ENCODE measurements around the gene ALS2CL. TPM values are rescaled to one million over a fixed set of nuclear protein-coding genes. Genes with fewer than 3 reads are reported as not detected.

Gene ALS2CL
- total RNA-seq, 1 experiment from 2014 or later = 4.9 TPM

GRCh38 chr3:46714728-46715506 lies 21.4 kb upstream of the ALS2CL start:
- Histone ChIP-seq H2AK5ac (ENCODE audit: insufficient read length, low read length) (no peak overlapping the region), H3K27me3 (ENCODE audit: insufficient read depth, low read length) (no peaks in the 10 kb centered on the region), H2BK120ac (ENCODE audit: low read depth, low read length, poor library complexity, severe bottlenecking) (no peak overlapping the region), H4K20me1 (ENCODE audit: control insufficient read depth, insufficient read depth, insufficient read length) (no peaks in the 10 kb centered on the region), H3K4me2 (ENCODE audit: insufficient read depth, insufficient read length, low read length) (no peak overlapping the region), H3K79me1 (ENCODE audit: insufficient read depth, low read depth, low read length, poor library complexity, severe bottlenecking) (no peaks in the 10 kb centered on the region), H4K8ac (replicated peaks; ENCODE audit: insufficient read length, low read depth, low read length) (no peak overlapping the region), H3K4ac (ENCODE audit: low read depth, low read length) (no peak overlapping the region), H3K4me1 (ENCODE audit: insufficient read depth, low read length) (no peaks in the 10 kb centered on the region), H2BK20ac (ENCODE audit: low read depth, low read length, poor library complexity, severe bottlenecking) (no peak overlapping the region), H2BK5ac (ENCODE audit: insufficient read length, low read length) (no peak overlapping the region), H3K27ac (ENCODE audit: insufficient read length, low read depth, low read length) (no peak overlapping the region), H3K23me2 (ENCODE audit: insufficient read length, low read depth, low read length, poor library complexity, severe bottlenecking) (no peaks in the 10 kb centered on the region), H4K5ac (ENCODE audit: insufficient read length, low read depth, low read length) (no peak overlapping the region), H3K9ac (ENCODE audit: extremely low read depth, insufficient read length, low read length) (no peak overlapping the region), H3K9me3 (ENCODE audit: control insufficient read depth, low read depth, low read length) (no peaks in the 10 kb centered on the region), H3K14ac (ENCODE audit: insufficient read depth, low read length) (no peak overlapping the region), H3T11ph (ENCODE audit: low read length) (no peak overlapping the region), H4K91ac (ENCODE audit: insufficient read length, low read depth, low read length) (no peak overlapping the region), H2BK15ac (ENCODE audit: low read depth, low read length) (no peak overlapping the region), H3K79me2 (ENCODE audit: insufficient read depth, low read length) (no peaks in the 10 kb centered on the region), H2BK12ac (ENCODE audit: insufficient read length, low read depth, low read length) (no peak overlapping the region), H2AFZ (ENCODE audit: low read length) (no peak overlapping the region), H3K18ac (ENCODE audit: insufficient read length, low read depth, low read length) (no peak overlapping the region), H3K56ac (ENCODE audit: insufficient read length, low read depth, low read length) (no peak overlapping the region), H3K23ac (ENCODE audit: insufficient read length, low read depth, low read length) (no peak overlapping the region)
- H3K4me3 Mint-ChIP-seq = no peak overlapping the region; a peak in 1 of 5 replicates
- H3K9me3 Mint-ChIP-seq = no peaks in the 10 kb centered on the region
- H3K36me3 Mint-ChIP-seq (ENCODE audit: insufficient read depth in 1 of 3, low read depth in 3 of 3) = no peaks in the 10 kb centered on the region
- TF ChIP-seq CTCF (conservative IDR thresholded peaks at IDR 0.05) = no peak
- no CpG with 5 or more reads among the region's 10 CpGs for WGBS (ENCODE audit: extremely low coverage, insufficient read length, low lambda C conversion rate)
- peaks cover 5% of the 10 kb centered on the region in 2 experiments for H3K4me1 Mint-ChIP-seq
- H3K27ac Mint-ChIP-seq = no peak overlapping the region; a peak in 1 of 7 replicates
- DNase-seq = peak; percentile 17
- H3K27me3 Mint-ChIP-seq (ENCODE audit: low read depth) = no peaks in the 10 kb centered on the region; the same call in none of the 2 replicates
